Fibroblast of gingiva (primary cell): Measurements from ENCODE around the gene PPP2R3B.

ENCODE experiments used
- DNase-seq: peaks from one replicate; pipeline ENCODE4 v3.0.0-alpha.2; 2011; ENCODE audit warnings: low read depth

Gene PPP2R3B

GRCh38 chrX:302975-303374, 83.7 kb downstream of the PPP2R3B start:
- no peak for DNase-seq

DNA sequence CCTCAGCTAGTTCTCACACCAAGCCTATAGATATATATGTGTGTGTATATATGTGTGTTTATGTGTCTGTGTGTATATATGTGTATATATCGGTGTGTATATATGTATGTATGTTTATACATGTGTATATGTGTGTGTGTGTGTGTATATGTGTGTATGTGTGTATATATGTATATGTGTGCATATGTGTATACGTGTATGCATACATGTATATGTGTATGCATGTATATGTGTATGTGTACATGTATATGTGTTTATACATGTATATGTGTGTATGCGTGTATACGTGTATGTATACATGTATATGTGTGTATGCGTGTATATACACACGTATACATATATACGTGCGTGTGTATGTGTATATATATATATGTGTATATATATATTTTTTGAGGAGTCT, 86.4 kb downstream of the PPP2R3B start:
- DNase-seq: no peak

- no peak for DNase-seq
Measured at GRCh38 chrX:298993-299392, 87.7 kb downstream of the PPP2R3B start.

GRCh38 chrX:295136-295535, 91.6 kb downstream of the PPP2R3B start:
- no peak for DNase-seq

GRCh38 chrX:292900-293897, 93.5 kb downstream of the PPP2R3B start:
- no peak for DNase-seq

GRCh38 chrX:291411-291901, 95.3 kb downstream of the PPP2R3B start:
- DNase-seq: no peak

DNA sequence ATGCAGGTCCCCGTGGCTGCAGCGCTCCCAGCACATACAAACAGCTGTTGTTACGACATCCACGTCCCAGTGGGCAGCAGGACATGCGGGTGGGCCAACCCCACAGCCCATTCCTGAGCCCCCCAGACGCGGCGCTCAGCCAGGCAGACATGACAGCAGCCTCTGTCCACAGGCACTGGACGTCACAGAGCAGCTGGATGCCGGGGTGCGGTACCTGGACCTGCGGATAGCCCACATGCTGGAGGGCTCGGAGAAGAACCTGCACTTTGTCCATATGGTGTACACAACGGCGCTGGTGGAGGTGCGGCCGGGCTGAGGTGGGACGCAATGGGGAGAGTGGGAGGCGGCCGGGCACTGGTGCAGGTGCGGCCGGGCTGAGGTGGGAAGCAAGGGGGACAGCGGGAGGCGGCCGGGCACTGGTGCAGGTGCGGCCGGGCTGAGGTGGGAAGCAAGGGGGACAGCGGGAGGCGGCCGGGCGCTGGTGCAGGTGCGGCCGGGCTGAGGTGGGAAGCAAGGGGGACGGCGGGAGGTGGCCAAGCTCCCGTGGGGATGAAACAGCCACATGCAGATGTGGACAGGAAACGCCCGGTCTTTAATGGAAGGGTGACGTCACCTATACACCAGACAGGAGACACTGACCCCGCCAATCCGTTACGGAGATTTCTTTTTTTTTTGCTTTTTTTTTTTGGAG, 96.1 kb downstream of the PPP2R3B start:
- no peak for DNase-seq

GRCh38 chrX:288561-288991, 98.1 kb downstream of the PPP2R3B start:
- DNase-seq: no peak

DNA sequence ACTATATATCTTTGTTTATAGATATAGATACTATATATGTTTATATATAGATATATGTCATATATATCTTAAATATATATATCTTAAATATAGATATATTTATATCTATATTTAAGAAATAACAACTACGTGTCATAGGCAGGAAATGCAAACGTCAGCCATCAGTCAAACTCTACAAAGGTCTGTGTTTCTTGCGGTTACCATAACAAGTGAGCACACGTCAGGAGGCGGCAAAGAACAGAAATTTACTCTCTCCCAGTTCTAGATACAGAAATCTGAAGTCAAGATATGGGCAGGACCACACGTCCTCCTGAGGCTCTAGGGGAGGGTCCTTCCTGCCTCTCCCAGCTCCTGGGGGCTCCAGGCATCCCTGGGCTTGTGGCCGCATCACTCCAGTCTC, 99.0 kb downstream of the PPP2R3B start:
- DNase-seq: no peak

GRCh38 chrX:285076-285677, 101.5 kb downstream of the PPP2R3B start:
- DNase-seq: no peak
